GM12865 (cell line): ENCODE data around the gene KRTAP5-10.
"Not testable (repeated sequence)": the region's sequence is repeated elsewhere in the genome, so short reads cannot be mapped to it uniquely, and the experiment has no call there.

Experiments
- DNase-seq: peaks from one replicate; pipeline ENCODE4 v3.0.0; 2010; ENCODE audit warnings: low read depth
- H3K4me3 ChIP-seq: 2 replicates; pipeline ENCODE4 v1.5.1; 2011; ENCODE audit warnings: mild to moderate bottlenecking, low read depth, low read length, control low read depth
- CTCF ChIP-seq: IDR thresholded peaks from 2 replicates; pipeline ENCODE4 v1.5.1; 2011; ENCODE audit warnings: low read length, control low read depth, low read depth, inconsistent platforms; ENCODE audit not compliant: insufficient read depth; ENCODE audit errors: missing control alignments

KRTAP5-10 gene

GRCh38 chr11:71527576-71528210 lies 37.7 kb upstream of the KRTAP5-10 start:
- H3K4me3 ChIP-seq, result no peak overlapping the region

GRCh38 chr11:71530602-71531001 lies 34.8 kb upstream of the KRTAP5-10 start:
- TF ChIP-seq CTCF, result no peak
- DNase-seq, result peak; percentile 64
- H3K4me3 ChIP-seq, result no peak overlapping the region

More at GRCh38 chr11:71527576-71528210, 37.7 kb upstream of the KRTAP5-10 start:
- no peak for DNase-seq
- TF ChIP-seq CTCF, result no peak

- no peak for TF ChIP-seq CTCF
- DNase-seq, result no peak
- no peak overlapping the region for H3K4me3 ChIP-seq
Measured at GRCh38 chr11:71532036-71532610, 33.2 kb upstream of the KRTAP5-10 start.

DNA sequence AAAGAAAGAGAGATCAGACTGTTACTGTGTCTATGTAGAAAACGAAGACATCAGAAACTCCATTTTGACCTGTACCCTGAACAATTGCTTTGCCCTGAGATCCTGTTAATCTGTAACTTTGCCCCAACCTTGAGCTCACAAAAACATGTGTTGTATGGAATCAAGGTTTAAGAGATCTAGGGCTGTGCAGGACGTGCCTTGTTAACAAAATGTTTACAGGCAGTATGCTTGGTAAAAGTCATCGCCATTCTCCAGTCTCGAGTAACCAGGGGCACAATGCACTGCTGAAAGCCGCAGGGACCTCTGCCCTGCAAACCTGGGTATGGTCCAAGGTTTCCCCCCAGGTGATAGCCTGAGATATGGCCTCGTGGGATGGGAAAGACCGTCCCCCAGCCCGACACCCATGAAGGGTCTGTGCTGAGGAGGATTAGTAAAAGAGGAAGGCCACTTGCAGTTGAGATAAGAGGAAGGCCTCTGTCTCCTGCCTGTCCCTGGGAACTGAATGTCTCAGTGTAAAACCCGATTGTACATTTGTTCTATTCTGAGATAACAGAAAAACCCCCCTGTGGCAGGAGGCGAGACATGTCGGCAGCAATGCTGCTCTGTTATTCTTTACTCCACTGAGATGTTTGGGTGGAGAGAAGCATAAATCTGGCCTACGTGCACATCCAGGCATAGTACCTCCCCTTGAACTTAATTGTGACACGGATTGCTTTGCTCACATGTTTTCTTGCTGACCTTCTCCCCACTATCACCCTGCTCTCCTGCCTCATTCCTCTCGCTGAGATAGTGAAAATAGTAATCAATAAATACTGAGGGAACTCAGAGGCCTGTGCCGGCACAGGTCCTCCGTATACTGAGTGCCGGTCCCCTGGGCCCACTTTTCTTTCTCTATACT lies 30.4 kb upstream of the KRTAP5-10 start:
- not testable (repeated sequence) for H3K4me3 ChIP-seq
- DNase-seq, result peak; percentile 36

DNA sequence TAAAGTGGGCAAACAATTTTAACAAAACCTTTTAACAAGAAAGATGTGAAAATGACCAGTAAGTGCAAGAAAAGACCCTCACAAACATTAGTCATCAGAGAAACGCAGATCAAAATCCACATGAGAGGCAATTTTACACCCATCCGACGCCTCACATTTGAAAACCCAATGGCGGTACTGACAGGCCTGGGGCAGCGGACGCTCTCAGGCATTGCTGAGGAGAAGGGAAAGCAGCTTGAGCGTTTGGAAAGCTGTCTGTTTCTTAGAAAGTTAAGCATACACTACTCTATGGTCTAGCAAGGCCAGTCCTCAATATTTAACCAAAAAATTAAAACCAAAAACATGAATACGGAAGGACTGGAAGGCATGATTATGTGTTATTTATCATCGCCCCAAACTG lies 29.5 kb upstream of the KRTAP5-10 start:
- no peak for TF ChIP-seq CTCF
- DNase-seq, result no peak

DNA sequence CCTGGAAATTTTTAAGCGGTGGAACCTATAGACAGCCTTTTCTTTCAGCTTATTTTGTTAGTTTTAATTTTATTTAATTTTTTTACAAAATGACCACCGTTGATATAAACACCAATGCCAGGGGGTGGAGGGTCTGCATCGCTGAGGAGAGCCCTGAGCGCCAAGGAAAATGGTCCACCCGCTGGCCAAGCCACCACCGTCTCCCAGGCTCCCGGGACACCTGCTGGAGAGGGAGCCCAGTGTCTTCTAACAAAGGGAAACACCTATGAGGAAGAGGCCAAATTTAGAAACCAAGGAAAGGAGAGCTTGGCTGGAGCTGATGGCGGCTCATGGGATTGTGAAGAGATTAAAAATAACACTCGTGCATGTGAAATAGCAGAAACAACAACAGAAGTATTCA lies 27.8 kb upstream of the KRTAP5-10 start:
- TF ChIP-seq CTCF, result no peak

More for the DNA sequence above, 29.5 kb upstream of the KRTAP5-10 start:
- no peak overlapping the region for H3K4me3 ChIP-seq

GRCh38 chr11:71537977-71538665 lies 27.2 kb upstream of the KRTAP5-10 start, which contains the start of gene KRTAP5-8:
Gene KRTAP5-8 (plus strand): TSS chr11:71538025. CDS start chr11:71538056, 31 bp downstream.
- DNase-seq, H3K4me3 ChIP-seq: not testable (repeated sequence)

More for the DNA sequence above, 27.8 kb upstream of the KRTAP5-10 start:
- DNase-seq, result no peak
- H3K4me3 ChIP-seq, result no peak overlapping the region
